ENCODE results near the gene MAP1S. TPM values are rescaled to one million over a fixed set of nuclear protein-coding genes. Genes with fewer than 3 reads are reported as not detected.

Gene MAP1S
- total RNA-seq, 1 experiment from 2014 or later, result 51.4 TPM

- Histone ChIP-seq H3K4me1 (no peaks in the 10 kb centered on the region), H3K27me3 (replicated peaks; ENCODE audit: control insufficient read depth, insufficient read depth, low read length) (no peaks in the 10 kb centered on the region), H3K36me3 (ENCODE audit: control insufficient read depth, insufficient read depth, low read length) (no peaks in the 10 kb centered on the region), H3K9me3 (no peaks in the 10 kb centered on the region), H3K4me3 (ENCODE audit: low read depth, low read length) (no peak overlapping the region)
- ChIA-PET POLR2A (interaction anchor here (0.6 kb wide), 1 partner anchor 324 kb away, joined by 5 read pairs; no protein-coding TSS in a partner anchor), CTCF (no interaction called here)
- peak; percentile 60 to 81 for DNase-seq
- Mint-ChIP-seq H3K9me3 (ENCODE audit: unreplicated experiment) (no peaks in the 10 kb centered on the region), H3K36me3 (ENCODE audit: insufficient read depth, unreplicated experiment) (no peaks in the 10 kb centered on the region), H3K27me3 (ENCODE audit: insufficient read depth, unreplicated experiment) (no peaks in the 10 kb centered on the region), H3K27ac (ENCODE audit: unreplicated experiment) (no peak overlapping the region), H3K4me1 (ENCODE audit: low read depth, unreplicated experiment) (no peaks in the 10 kb centered on the region), H3K4me3 (ENCODE audit: unreplicated experiment) (no peak overlapping the region)
- intact Hi-C loops (cut with micrococcal nuclease; ENCODE audit: unreplicated experiment), result no loop called here
- no peak for TF ChIP-seq CTCF (IDR thresholded peaks at IDR 0.05; ENCODE audit: insufficient read depth in 1 of 2, low read depth in 1 of 2, low read length in 1 of 2, severe bottlenecking in 1 of 2, unreplicated experiment in 1 of 2)
- no TSS peak for BruUV-seq (replicated peaks)
Measured at GRCh38 chr19:17762505-17763229, 43.4 kb downstream of the MAP1S start.

- no peaks in the 10 kb centered on the region for H3K27me3 ChIP-seq (replicated peaks; ENCODE audit: control insufficient read depth, insufficient read depth, low read length)
- TF ChIP-seq CTCF (IDR thresholded peaks at IDR 0.05; ENCODE audit: insufficient read depth in 1 of 2, low read depth in 1 of 2, low read length in 1 of 2, severe bottlenecking in 1 of 2, unreplicated experiment in 1 of 2), result no peak
- Mint-ChIP-seq H3K27ac (ENCODE audit: unreplicated experiment) (no peak overlapping the region), H3K27me3 (ENCODE audit: insufficient read depth, unreplicated experiment) (no peaks in the 10 kb centered on the region), H3K4me3 (ENCODE audit: unreplicated experiment) (no peak overlapping the region), H3K4me1 (ENCODE audit: low read depth, unreplicated experiment) (no peaks in the 10 kb centered on the region), H3K36me3 (ENCODE audit: insufficient read depth, unreplicated experiment) (no peaks in the 10 kb centered on the region), H3K9me3 (ENCODE audit: unreplicated experiment) (no peaks in the 10 kb centered on the region)
- no peaks in the 10 kb centered on the region for H3K4me1 ChIP-seq
- H3K4me3 ChIP-seq (ENCODE audit: low read depth, low read length), result no peak overlapping the region
- POLR2A ChIA-PET, result no interaction called here
- no TSS peak for BruUV-seq (replicated peaks)
- DNase-seq, result no peak
- no peaks in the 10 kb centered on the region for H3K36me3 ChIP-seq (ENCODE audit: control insufficient read depth, insufficient read depth, low read length)
- intact Hi-C loops (cut with micrococcal nuclease; ENCODE audit: unreplicated experiment), result no loop called here
- CTCF ChIA-PET, result no interaction called here
- H3K9me3 ChIP-seq, result no peaks in the 10 kb centered on the region
Measured at GRCh38 chr19:17764348-17764747, 45.1 kb downstream of the MAP1S start.

GRCh38 chr19:17765069-17765618, 45.9 kb downstream of the MAP1S start:
- no peaks in the 10 kb centered on the region for H3K9me3 ChIP-seq
- no peaks in the 10 kb centered on the region for H3K27me3 ChIP-seq (replicated peaks; ENCODE audit: control insufficient read depth, insufficient read depth, low read length)
- CTCF ChIA-PET, result no interaction called here
- no peak overlapping the region for H3K4me3 ChIP-seq (ENCODE audit: low read depth, low read length)
- H3K4me1 ChIP-seq, result no peaks in the 10 kb centered on the region
- no peaks in the 10 kb centered on the region for H3K9me3 Mint-ChIP-seq (ENCODE audit: unreplicated experiment)
- intact Hi-C loops (cut with micrococcal nuclease; ENCODE audit: unreplicated experiment), result loop anchor here (5.0 kb wide), 1 partner anchor 88 kb away; no protein-coding TSS in a partner anchor
- no peak overlapping the region for H3K27ac Mint-ChIP-seq (ENCODE audit: unreplicated experiment)
- POLR2A ChIA-PET, result no interaction called here
- DNase-seq, result no peak
- no peak overlapping the region for H3K4me3 Mint-ChIP-seq (ENCODE audit: unreplicated experiment)
- no peaks in the 10 kb centered on the region for H3K36me3 ChIP-seq (ENCODE audit: control insufficient read depth, insufficient read depth, low read length)
- no peaks in the 10 kb centered on the region for H3K4me1 Mint-ChIP-seq (ENCODE audit: low read depth, unreplicated experiment)
- no peaks in the 10 kb centered on the region for H3K36me3 Mint-ChIP-seq (ENCODE audit: insufficient read depth, unreplicated experiment)
- H3K27me3 Mint-ChIP-seq (ENCODE audit: insufficient read depth, unreplicated experiment), result no peaks in the 10 kb centered on the region
- BruUV-seq (replicated peaks), result no TSS peak
- no peak for TF ChIP-seq CTCF (IDR thresholded peaks at IDR 0.05; ENCODE audit: insufficient read depth in 1 of 2, low read depth in 1 of 2, low read length in 1 of 2, severe bottlenecking in 1 of 2, unreplicated experiment in 1 of 2)

All from Caco-2 (cell line).